Right cardiac atrium (tissue), 5 donors: ENCODE results near the gene HSPG2. TPM values are rescaled to one million over a fixed set of nuclear protein-coding genes. Genes with fewer than 3 reads are reported as not detected.

Experiments
- ATAC-seq, 2 donors: fragments of 200-7000 bp; cut with Tn5 transposase; one replicate each; pipeline versions ENCODE4 v1.8.0 to v1.9.1; 2020; ENCODE audit warnings: moderate library complexity in 2 of 2, mild to moderate bottlenecking in 1 of 2
- DNase-seq, 3 donors: peaks; one replicate each; pipeline ENCODE4 v3.0.0-alpha.2; 2020
- H3K27ac ChIP-seq: one replicate; pipeline ENCODE4 v1.5.1; 2013; ENCODE audit warnings: mild to moderate bottlenecking, low read length, control low read depth, moderate library complexity
- H3K27me3 ChIP-seq: one replicate; pipeline ENCODE4 v1.6.1; 2013; ENCODE audit not compliant: control insufficient read depth, insufficient read depth
- H3K4me1 ChIP-seq: one replicate; pipeline ENCODE4 v1.6.1; 2013; ENCODE audit warnings: low read length; ENCODE audit not compliant: control insufficient read depth, insufficient read depth
- H3K4me3 ChIP-seq: one replicate; pipeline ENCODE4 v1.5.1; 2013; ENCODE audit warnings: low read length, control low read depth
- H3K9me3 ChIP-seq: one replicate; pipeline ENCODE4 v1.6.1; 2013; ENCODE audit warnings: low read length; ENCODE audit not compliant: control insufficient read depth
- WGBS: extraction: QIAGEN DNeasy Blood & Tissue Kit; methylation state at CpG from one replicate; pipeline ENCODE4 v1.1.7; 2013; 5-methylcytosine and 5-hydroxymethylcytosine counted together
- intact Hi-C, 4 donors: fragments of 100-400 bp; cut with DNase I; formaldehyde crosslinking; loops; one replicate each; pipeline versions ENCODE4 v1.11.0 to v1.14.0; 2022 to 2023
- polyA plus RNA-seq: library from polyadenylated mRNA; stranded (reverse); fragments of 200-250 nt; gene quantifications from one replicate; pipeline ENCODE4 v1.2.3, GENCODE V29; 2013
- total RNA-seq, 4 donors: library from RNA; stranded (reverse); fragmentation: NEBNext Ultra II Directional; extraction: Animal tissue kit (Norgen Biotek cat#: 25700); gene quantifications; one replicate each; pipeline ENCODE4 v1.2.1, GENCODE V29; 2021
- donor health status: healthy with polysubstance abuse.
- donor health status: DM: no; HTN: yes; CAD: no.
- donor health status: DM: no; HTN: no; CAD: no.
- donor health status: DM: no; HTN: yes; CAD: no; lungs with severe emphysema.
- donor health status: DM: yes; HTN: yes; CAD: no.

HSPG2 gene
- total and polyA plus RNA-seq, 5 donors: 257 to 659 (median 459) TPM

GRCh38 chr1:21874778-21875547 lies 62.1 kb downstream of the HSPG2 start:
- Histone ChIP-seq H3K4me3 (no peak overlapping the region), H3K9me3 (no peaks in the 10 kb centered on the region), H3K27me3 (no peaks in the 10 kb centered on the region), H3K27ac (no peak overlapping the region), H3K4me1 (no peaks in the 10 kb centered on the region)
- ATAC-seq (no peak), DNase-seq (peak; percentile 44 to 74 (median 67))
- intact Hi-C loops: loop anchor here in 1 of 4 donors (10.0 kb wide), 1 partner anchor 90 kb away; no protein-coding TSS in a partner anchor
- WGBS: 70% methylated on average over 24 of the region's 24 CpGs

- Histone ChIP-seq H3K4me3 (no peak overlapping the region), H3K4me1 (no peaks in the 10 kb centered on the region), H3K9me3 (no peaks in the 10 kb centered on the region), H3K27ac (no peak overlapping the region), H3K27me3 (no peaks in the 10 kb centered on the region)
- intact Hi-C loops: loop anchor here in 1 of 4 donors (10.0 kb wide), 1 partner anchor 90 kb away; no protein-coding TSS in a partner anchor
- peak in 1 of 3 donors; percentile 49 for DNase-seq
- ATAC-seq: no peak
- 85% methylated on average over 16 of the region's 16 CpGs for WGBS
Observed at GRCh38 chr1:21874328-21874727, 62.8 kb downstream of the HSPG2 start.

- H3K9me3 ChIP-seq: no peaks in the 10 kb centered on the region
- intact Hi-C loops: loop anchor here in 1 of 4 donors (10.0 kb wide), 1 partner anchor 91 kb away; no protein-coding TSS in a partner anchor
- no peak for DNase-seq
- no peak for ATAC-seq
- H3K27me3 ChIP-seq: no peaks in the 10 kb centered on the region
- no peak overlapping the region for H3K27ac ChIP-seq
- H3K4me3 ChIP-seq: no peak overlapping the region
- 90% methylated on average over 10 of the region's 10 CpGs for WGBS
- no peaks in the 10 kb centered on the region for H3K4me1 ChIP-seq
Observed at GRCh38 chr1:21873761-21874160, 63.3 kb downstream of the HSPG2 start.

GRCh38 chr1:21873174-21873573 lies 63.9 kb downstream of the HSPG2 start:
- H3K27ac ChIP-seq: no peak overlapping the region

GRCh38 chr1:21872445-21873079 lies 64.5 kb downstream of the HSPG2 start:
- no peak for ATAC-seq
- Histone ChIP-seq H3K4me3 (no peak overlapping the region), H3K27me3 (no peaks in the 10 kb centered on the region), H3K9me3 (no peaks in the 10 kb centered on the region), H3K4me1 (no peaks in the 10 kb centered on the region), H3K27ac (no peak overlapping the region)
- 88% methylated on average over 17 of the region's 17 CpGs for WGBS
- peak in 1 of 3 donors; percentile 55 for DNase-seq
- intact Hi-C loops: loop anchor here in 1 of 4 donors (10.0 kb wide), 1 partner anchor 92 kb away; no protein-coding TSS in a partner anchor

More at GRCh38 chr1:21873174-21873573, 63.9 kb downstream of the HSPG2 start:
- no peak for DNase-seq
- intact Hi-C loops: loop anchor here in 1 of 4 donors (10.0 kb wide), 1 partner anchor 92 kb away; no protein-coding TSS in a partner anchor
- H3K4me1 ChIP-seq: no peaks in the 10 kb centered on the region
- H3K4me3 ChIP-seq: no peak overlapping the region
- no peak for ATAC-seq
- H3K27me3 ChIP-seq: no peaks in the 10 kb centered on the region
- H3K9me3 ChIP-seq: no peaks in the 10 kb centered on the region
- WGBS: 86% methylated on average over 8 of the region's 8 CpGs

- ATAC-seq: no peak
- WGBS: 83% methylated on average over 13 of the region's 13 CpGs
- Histone ChIP-seq H3K27ac (no peak overlapping the region), H3K9me3 (no peaks in the 10 kb centered on the region), H3K4me1 (no peaks in the 10 kb centered on the region), H3K27me3 (no peaks in the 10 kb centered on the region), H3K4me3 (no peak overlapping the region)
- intact Hi-C loops: loop anchor here in 1 of 4 donors (10.0 kb wide), 1 partner anchor 93 kb away; no protein-coding TSS in a partner anchor
- no peak for DNase-seq
Observed at GRCh38 chr1:21871943-21872342, 65.2 kb downstream of the HSPG2 start.

- DNase-seq (peak in 1 of 3 donors; percentile 57), ATAC-seq (peak in 1 of 2 donors; percentile 1)
- intact Hi-C loops: loop anchor here in 1 of 4 donors (10.0 kb wide), 1 partner anchor 94 kb away; no protein-coding TSS in a partner anchor
- no peaks in the 10 kb centered on the region for H3K9me3 ChIP-seq
- no peak overlapping the region for H3K27ac ChIP-seq
- no peak overlapping the region for H3K4me3 ChIP-seq
- no peaks in the 10 kb centered on the region for H3K4me1 ChIP-seq
- WGBS: 92% methylated on average over 15 of the region's 15 CpGs
- no peaks in the 10 kb centered on the region for H3K27me3 ChIP-seq
Observed at GRCh38 chr1:21870611-21871010, 66.5 kb downstream of the HSPG2 start.

- Histone ChIP-seq H3K27me3 (no peaks in the 10 kb centered on the region), H3K27ac (peak overlapping the region; percentile 42), H3K4me3 (no peak overlapping the region), H3K9me3 (no peaks in the 10 kb centered on the region), H3K4me1 (no peaks in the 10 kb centered on the region)
- DNase-seq (peak; percentile 84 to 91 (median 91)), ATAC-seq (peak; percentile 59 to 63)
- intact Hi-C loops: loop anchor here in 2 of 4 donors (10.0 kb wide), 1 partner anchor 95 kb away; no protein-coding TSS in a partner anchor
- 47% methylated on average over 13 of the region's 13 CpGs for WGBS
Observed at GRCh38 chr1:21869620-21870121, 67.4 kb downstream of the HSPG2 start.

GRCh38 chr1:21868941-21869454 lies 68.1 kb downstream of the HSPG2 start:
- Histone ChIP-seq H3K9me3 (no peaks in the 10 kb centered on the region), H3K4me3 (no peak overlapping the region), H3K4me1 (no peaks in the 10 kb centered on the region), H3K27ac (no peak overlapping the region), H3K27me3 (no peaks in the 10 kb centered on the region)
- ATAC-seq (no peak), DNase-seq (peak in 1 of 3 donors; percentile 19)
- WGBS: 71% methylated on average over 12 of the region's 12 CpGs
- intact Hi-C loops: loop anchor here in 1 of 4 donors (10.0 kb wide), 1 partner anchor 96 kb away; no protein-coding TSS in a partner anchor

- H3K4me1 ChIP-seq: no peaks in the 10 kb centered on the region
Observed at GRCh38 chr1:21868482-21868881, 68.6 kb downstream of the HSPG2 start.

More at GRCh38 chr1:21868482-21868881, 68.6 kb downstream of the HSPG2 start:
- Histone ChIP-seq H3K27ac (no peak overlapping the region), H3K9me3 (no peaks in the 10 kb centered on the region), H3K27me3 (no peaks in the 10 kb centered on the region), H3K4me3 (no peak overlapping the region)
- intact Hi-C loops: loop anchor here in 1 of 4 donors (10.0 kb wide), 1 partner anchor 96 kb away; no protein-coding TSS in a partner anchor
- peak in 1 of 3 donors; percentile 44 for DNase-seq
- 81% methylated on average over 7 of the region's 7 CpGs for WGBS
- ATAC-seq: no peak
